ENCODE data around the gene MANEA. TPM values are rescaled to one million over a fixed set of nuclear protein-coding genes. Genes with fewer than 3 reads are reported as not detected.

MANEA gene
- total RNA-seq (10 to 100 TPM in 1 of 4 donors, 1 to 10 TPM in 3; 6.5 to 10.4 (median 8.7) TPM), polyA plus RNA-seq (4.6 TPM)
- long read RNA-seq, donor 1, full-length matches to known transcripts = 18 of 22 reads
- long read RNA-seq, donor 1, partial matches to known transcripts = 0 of 22 reads
- long read RNA-seq, donor 1, other reads (novel, unspliced or antisense) = 4 of 22 reads
- long read RNA-seq, donor 2, full-length matches to known transcripts = 6 of 7 reads
- long read RNA-seq, donor 2, partial matches to known transcripts = 0 of 7 reads
- long read RNA-seq, donor 2, other reads (novel, unspliced or antisense) = 1 of 7 reads
- long read RNA-seq, donor 3, full-length matches to known transcripts = 20 of 25 reads
- long read RNA-seq, donor 3, partial matches to known transcripts = 1 of 25 reads
- long read RNA-seq, donor 3, other reads (novel, unspliced or antisense) = 4 of 25 reads
- long read RNA-seq, donor 4, full-length matches to known transcripts = 6 of 8 reads
- long read RNA-seq, donor 4, partial matches to known transcripts = 0 of 8 reads
- long read RNA-seq, donor 4, other reads (novel, unspliced or antisense) = 2 of 8 reads

GRCh38 chr6:95577304-95578105, at the start of gene MANEA:
Gene MANEA (plus strand): TSS chr6:95577535. CDS start chr6:95586440, 8,905 bp downstream.
- intact Hi-C loops (cut with DNase I) = no loop called here
- H3K27me3 ChIP-seq (ENCODE audit: control insufficient read depth, insufficient read depth) = no peaks in the 10 kb centered on the region
- under 1% methylated on average over 70 of the region's 70 CpGs for WGBS

GRCh38 chr6:95529762-95530161, 47.6 kb upstream of the MANEA start:
- H3K4me1 ChIP-seq (ENCODE audit: control insufficient read depth, insufficient read depth, low read length) = no peaks in the 10 kb centered on the region
- no peak overlapping the region for H3K4me3 ChIP-seq (ENCODE audit: low read length)
- no peaks in the 10 kb centered on the region for H3K9me3 ChIP-seq (ENCODE audit: control insufficient read depth, low read length)
- no peak overlapping the region for H3K27ac ChIP-seq (ENCODE audit: low read length)
- WGBS = 73% methylated on average over 1 of the region's 1 CpG
- no peaks in the 10 kb centered on the region for H3K27me3 ChIP-seq (ENCODE audit: control insufficient read depth, insufficient read depth)
- DNase-seq (no peak), ATAC-seq (no peak)
- intact Hi-C loops (cut with DNase I) = no loop called here

More at GRCh38 chr6:95577304-95578105, at the start of gene MANEA:
- Histone ChIP-seq H3K4me1 (ENCODE audit: control insufficient read depth, insufficient read depth, low read length) (no peaks in the 10 kb centered on the region), H3K27ac (ENCODE audit: low read length) (peak within 1 kb of the TSS; percentile 96), H3K4me3 (ENCODE audit: low read length) (peak within 1 kb of the TSS; percentile 75), H3K9me3 (ENCODE audit: control insufficient read depth, low read length) (no peaks in the 10 kb centered on the region)
- ATAC-seq (peak; percentile 99), DNase-seq (peak; percentile 85 to 94 (median 91))

- DNase-seq (no peak), ATAC-seq (no peak)
- intact Hi-C loops (cut with DNase I) = no loop called here
- no peak overlapping the region for H3K4me3 ChIP-seq (ENCODE audit: low read length)
- no peaks in the 10 kb centered on the region for H3K9me3 ChIP-seq (ENCODE audit: control insufficient read depth, low read length)
- H3K27me3 ChIP-seq (ENCODE audit: control insufficient read depth, insufficient read depth) = no peaks in the 10 kb centered on the region
- H3K27ac ChIP-seq (ENCODE audit: low read length) = no peak overlapping the region
- 40% methylated on average over 3 of the region's 3 CpGs for WGBS
- H3K4me1 ChIP-seq (ENCODE audit: control insufficient read depth, insufficient read depth, low read length) = no peaks in the 10 kb centered on the region
These were observed 47.0 kb upstream of the MANEA start for GRCh38 chr6:95530176-95530819.

- 75% methylated on average over 1 of the region's 1 CpG for WGBS
These were observed 33.5 kb upstream of the MANEA start for GRCh38 chr6:95543798-95544197.

GRCh38 chr6:95544517-95545225, 32.7 kb upstream of the MANEA start:
- Histone ChIP-seq H3K9me3 (ENCODE audit: control insufficient read depth, low read length) (no peaks in the 10 kb centered on the region), H3K27me3 (ENCODE audit: control insufficient read depth, insufficient read depth) (no peaks in the 10 kb centered on the region), H3K4me3 (ENCODE audit: low read length) (no peak overlapping the region), H3K27ac (ENCODE audit: low read length) (peak overlapping the region; percentile 88), H3K4me1 (ENCODE audit: control insufficient read depth, insufficient read depth, low read length) (peaks cover 5% of the 10 kb centered on the region)
- 26% methylated on average over 3 of the region's 3 CpGs for WGBS
- ATAC-seq (peak; percentile 65 to 84), DNase-seq (no peak)
- intact Hi-C loops (cut with DNase I) = no loop called here

More at GRCh38 chr6:95543798-95544197, 33.5 kb upstream of the MANEA start:
- Histone ChIP-seq H3K4me1 (ENCODE audit: control insufficient read depth, insufficient read depth, low read length) (peaks cover 5% of the 10 kb centered on the region), H3K27me3 (ENCODE audit: control insufficient read depth, insufficient read depth) (no peaks in the 10 kb centered on the region), H3K4me3 (ENCODE audit: low read length) (no peak overlapping the region), H3K27ac (ENCODE audit: low read length) (no peak overlapping the region), H3K9me3 (ENCODE audit: control insufficient read depth, low read length) (no peaks in the 10 kb centered on the region)
- DNase-seq (no peak), ATAC-seq (peak; percentile 55 to 76)
- intact Hi-C loops (cut with DNase I) = no loop called here

- Histone ChIP-seq H3K27me3 (ENCODE audit: control insufficient read depth, insufficient read depth) (no peaks in the 10 kb centered on the region), H3K27ac (ENCODE audit: low read length) (no peak overlapping the region), H3K9me3 (ENCODE audit: control insufficient read depth, low read length) (no peaks in the 10 kb centered on the region), H3K4me1 (ENCODE audit: control insufficient read depth, insufficient read depth, low read length) (peaks cover 5% of the 10 kb centered on the region), H3K4me3 (ENCODE audit: low read length) (no peak overlapping the region)
- WGBS = 34% methylated on average over 3 of the region's 3 CpGs
- intact Hi-C loops (cut with DNase I) = no loop called here
- ATAC-seq (peak; percentile 88), DNase-seq (peak in 1 of 3 donors; percentile 36)
These were observed 32.1 kb upstream of the MANEA start for GRCh38 chr6:95545226-95545625.

GRCh38 chr6:95545686-95546085, 31.6 kb upstream of the MANEA start:
- H3K27me3 ChIP-seq (ENCODE audit: control insufficient read depth, insufficient read depth) = no peaks in the 10 kb centered on the region
- peak overlapping the region; percentile 48 for H3K27ac ChIP-seq (ENCODE audit: low read length)
- peak; percentile 20 to 67 for ATAC-seq
- H3K4me3 ChIP-seq (ENCODE audit: low read length) = no peak overlapping the region
- 44% methylated on average over 2 of the region's 2 CpGs for WGBS
- intact Hi-C loops (cut with DNase I) = no loop called here
- H3K4me1 ChIP-seq (ENCODE audit: control insufficient read depth, insufficient read depth, low read length) = peaks cover 5% of the 10 kb centered on the region
- no peak for DNase-seq
- H3K9me3 ChIP-seq (ENCODE audit: control insufficient read depth, low read length) = no peaks in the 10 kb centered on the region

- H3K27ac ChIP-seq (ENCODE audit: low read length) = no peak overlapping the region
- H3K27me3 ChIP-seq (ENCODE audit: control insufficient read depth, insufficient read depth) = no peaks in the 10 kb centered on the region
- DNase-seq (no peak), ATAC-seq (no peak)
- 86% methylated on average over 1 of the region's 1 CpG for WGBS
- H3K9me3 ChIP-seq (ENCODE audit: control insufficient read depth, low read length) = no peaks in the 10 kb centered on the region
- intact Hi-C loops (cut with DNase I) = no loop called here
- H3K4me1 ChIP-seq (ENCODE audit: control insufficient read depth, insufficient read depth, low read length) = peaks cover 5% of the 10 kb centered on the region
- no peak overlapping the region for H3K4me3 ChIP-seq (ENCODE audit: low read length)
These were observed 31.2 kb upstream of the MANEA start for GRCh38 chr6:95546148-95546547.

- H3K27me3 ChIP-seq (ENCODE audit: control insufficient read depth, insufficient read depth) = no peaks in the 10 kb centered on the region
- no peak overlapping the region for H3K27ac ChIP-seq (ENCODE audit: low read length)
- WGBS = 74% methylated on average over 1 of the region's 1 CpG
- no peak overlapping the region for H3K4me3 ChIP-seq (ENCODE audit: low read length)
- intact Hi-C loops (cut with DNase I) = no loop called here
- DNase-seq (no peak), ATAC-seq (no peak)
- H3K4me1 ChIP-seq (ENCODE audit: control insufficient read depth, insufficient read depth, low read length) = peaks cover 5% of the 10 kb centered on the region
- H3K9me3 ChIP-seq (ENCODE audit: control insufficient read depth, low read length) = no peaks in the 10 kb centered on the region
These were observed 30.3 kb upstream of the MANEA start for GRCh38 chr6:95547043-95547442.

- intact Hi-C loops (cut with DNase I) = no loop called here
- ATAC-seq = no peak
- Histone ChIP-seq H3K4me1 (ENCODE audit: control insufficient read depth, insufficient read depth, low read length) (peaks cover 4% of the 10 kb centered on the region), H3K27me3 (ENCODE audit: control insufficient read depth, insufficient read depth) (no peaks in the 10 kb centered on the region), H3K4me3 (ENCODE audit: low read length) (no peak overlapping the region), H3K27ac (ENCODE audit: low read length) (no peak overlapping the region), H3K9me3 (ENCODE audit: control insufficient read depth, low read length) (no peaks in the 10 kb centered on the region)
- 79% methylated on average over 3 of the region's 3 CpGs for WGBS
- DNase-seq = no peak
These were observed 29.0 kb upstream of the MANEA start for GRCh38 chr6:95548188-95548786.
